K562 (cell line): Measurements from ENCODE around the gene BIRC5.

Experiments
- BHLHE40 ChIP-seq: IDR thresholded peaks from 2 replicates; pipeline ENCODE4 v1.6.1; 2011; ENCODE audit warnings: low read length, improper control_type of control experiment
- CTCF ChIP-seq, 3 experiments: IDR thresholded peaks in 2 of 3; conservative IDR thresholded peaks in 1 of 3; 2 replicates each; pipeline ENCODE4 v1.5.1; 2011 to 2012; ENCODE audit warnings: low read length in 3 of 3, mild to moderate bottlenecking in 3 of 3, control low read depth in 2 of 3, improper control_type of control experiment in 1 of 3, inconsistent platforms in 1 of 3, low read depth in 1 of 3, mixed read lengths in 1 of 3, moderate library complexity in 1 of 3; ENCODE audit not compliant: insufficient read depth in 2 of 3
- NR2C2 ChIP-seq, 2 experiments: fragments of 200-800 bp in 1 of 2; sonication (Bioruptor generic) in 1 of 2; sonication (generic) in 1 of 2; formaldehyde crosslinking in 1 of 2; IDR thresholded peaks; 2 replicates each; pipeline versions ENCODE4 v1.6.1 to v1.8.0; 2016 to 2022; ENCODE audit warnings: mild to moderate bottlenecking in 1 of 2, missing compliant biosample characterization in 1 of 2, missing genetic modification characterization in 1 of 2, missing genetic modification reagents in 1 of 2
- POLR2A ChIP-seq: fragments of 450-650 bp; conservative IDR thresholded peaks from 2 replicates; pipeline ENCODE4 v1.6.1; 2016
- SRSF1 ChIP-seq: fragments of 200-400 bp; formaldehyde crosslinking; IDR thresholded peaks from 2 replicates; pipeline ENCODE4 v1.6.1; 2017; ENCODE audit warnings: mild to moderate bottlenecking, low read depth, low read length, moderate library complexity
- ZHX1 ChIP-seq: fragments of 150-350 bp; conservative IDR thresholded peaks from 2 replicates; pipeline ENCODE4 v1.6.1; 2014; ENCODE audit warnings: low read length
- TF ChIP-seq, protein P1 (sequence below): sonication (generic); formaldehyde crosslinking; IDR thresholded peaks from 2 replicates; pipeline ENCODE4 v1.8.1; 2022; ENCODE audit warnings: missing genetic modification reagents
- TF ChIP-seq, protein P2 (sequence below): sonication (generic); formaldehyde crosslinking; IDR thresholded peaks from 2 replicates; pipeline ENCODE4 v1.8.1; 2023; ENCODE audit warnings: mild to moderate bottlenecking, missing genetic modification reagents, moderate library complexity

DNA sequence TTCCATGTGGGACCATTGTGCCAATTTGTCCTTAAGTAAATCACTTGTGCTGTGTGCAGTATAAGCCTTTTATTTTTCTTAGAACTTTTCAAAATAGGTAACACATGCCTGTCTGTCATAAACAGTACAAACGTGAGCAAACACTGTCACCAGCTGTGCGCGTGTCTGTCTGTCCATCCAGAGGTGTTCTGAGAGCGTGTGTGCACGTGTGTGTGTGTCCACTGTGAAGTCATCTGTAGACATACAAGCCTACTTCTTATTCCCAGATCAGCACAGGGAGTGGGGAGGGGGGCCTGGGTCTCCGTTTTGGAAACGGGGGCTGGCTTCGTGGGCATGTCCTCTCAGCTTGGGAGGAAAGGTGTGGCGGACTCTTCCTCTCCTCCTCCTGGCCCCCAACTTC is 26.8 kb downstream of the BIRC5 start:
- TF ChIP-seq NR2C2 (CRISPR knock-in tag; IDR thresholded peaks at IDR 0.05), result no peak
- no peak for TF ChIP-seq NR2C2 (tag; IDR thresholded peaks at IDR 0.05)
- TF ChIP-seq SRSF1, result no peak
- TF ChIP-seq, protein P1, sequence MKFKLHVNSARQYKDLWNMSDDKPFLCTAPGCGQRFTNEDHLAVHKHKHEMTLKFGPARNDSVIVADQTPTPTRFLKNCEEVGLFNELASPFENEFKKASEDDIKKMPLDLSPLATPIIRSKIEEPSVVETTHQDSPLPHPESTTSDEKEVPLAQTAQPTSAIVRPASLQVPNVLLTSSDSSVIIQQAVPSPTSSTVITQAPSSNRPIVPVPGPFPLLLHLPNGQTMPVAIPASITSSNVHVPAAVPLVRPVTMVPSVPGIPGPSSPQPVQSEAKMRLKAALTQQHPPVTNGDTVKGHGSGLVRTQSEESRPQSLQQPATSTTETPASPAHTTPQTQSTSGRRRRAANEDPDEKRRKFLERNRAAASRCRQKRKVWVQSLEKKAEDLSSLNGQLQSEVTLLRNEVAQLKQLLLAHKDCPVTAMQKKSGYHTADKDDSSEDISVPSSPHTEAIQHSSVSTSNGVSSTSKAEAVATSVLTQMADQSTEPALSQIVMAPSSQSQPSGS (CRISPR knock-in tag), result no peak
- TF ChIP-seq CTCF (IDR thresholded peaks at IDR 0.05 in 2 of 3, conservative IDR thresholded peaks at IDR 0.05 in 1 of 3; ENCODE audit: insufficient read depth in 2 of 3, low read depth in 1 of 3, low read length in 3 of 3), result no peak
- no peak for TF ChIP-seq ZHX1
- no peak for TF ChIP-seq BHLHE40
- no peak for TF ChIP-seq POLR2A
- TF ChIP-seq, protein P2, sequence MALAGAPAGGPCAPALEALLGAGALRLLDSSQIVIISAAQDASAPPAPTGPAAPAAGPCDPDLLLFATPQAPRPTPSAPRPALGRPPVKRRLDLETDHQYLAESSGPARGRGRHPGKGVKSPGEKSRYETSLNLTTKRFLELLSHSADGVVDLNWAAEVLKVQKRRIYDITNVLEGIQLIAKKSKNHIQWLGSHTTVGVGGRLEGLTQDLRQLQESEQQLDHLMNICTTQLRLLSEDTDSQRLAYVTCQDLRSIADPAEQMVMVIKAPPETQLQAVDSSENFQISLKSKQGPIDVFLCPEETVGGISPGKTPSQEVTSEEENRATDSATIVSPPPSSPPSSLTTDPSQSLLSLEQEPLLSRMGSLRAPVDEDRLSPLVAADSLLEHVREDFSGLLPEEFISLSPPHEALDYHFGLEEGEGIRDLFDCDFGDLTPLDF, result no peak
